Measurements from ENCODE around the gene TTLL11.
"Not testable (repeated sequence)": the region's sequence is repeated elsewhere in the genome, so short reads cannot be mapped to it uniquely, and the experiment has no call there.

The TTLL11 gene

GRCh38 chr9:121895818-121896544 lies 197.1 kb downstream of the TTLL11 start:
- TF ChIP-seq CTCF (conservative IDR thresholded peaks at IDR 0.05; ENCODE audit: low read depth, low read length): no peak
- no peak for DNase-seq (ENCODE audit: low read depth)
- no peak overlapping the region for H3K4me3 ChIP-seq (ENCODE audit: low read length)

- TF ChIP-seq CTCF (conservative IDR thresholded peaks at IDR 0.05; ENCODE audit: low read depth, low read length): no peak
- DNase-seq (ENCODE audit: low read depth): no peak
- H3K4me3 ChIP-seq (ENCODE audit: low read length): no peak overlapping the region
Observed at GRCh38 chr9:121895358-121895757, 197.8 kb downstream of the TTLL11 start.

GRCh38 chr9:121894380-121894779 lies 198.7 kb downstream of the TTLL11 start:
- not testable (repeated sequence) for DNase-seq (ENCODE audit: low read depth)

GRCh38 chr9:121893786-121894185 lies 199.3 kb downstream of the TTLL11 start:
- H3K4me3 ChIP-seq (ENCODE audit: low read length): no peak overlapping the region
- DNase-seq (ENCODE audit: low read depth): no peak
- TF ChIP-seq CTCF (conservative IDR thresholded peaks at IDR 0.05; ENCODE audit: low read depth, low read length): no peak

More at GRCh38 chr9:121894380-121894779, 198.7 kb downstream of the TTLL11 start:
- not testable (repeated sequence) for H3K4me3 ChIP-seq (ENCODE audit: low read length)

GRCh38 chr9:121892706-121893105 lies 200.4 kb downstream of the TTLL11 start:
- H3K4me3 ChIP-seq (ENCODE audit: low read length): no peak overlapping the region
- TF ChIP-seq CTCF (conservative IDR thresholded peaks at IDR 0.05; ENCODE audit: low read depth, low read length): no peak
- no peak for DNase-seq (ENCODE audit: low read depth)

- no peak overlapping the region for H3K4me3 ChIP-seq (ENCODE audit: low read length)
- TF ChIP-seq CTCF (conservative IDR thresholded peaks at IDR 0.05; ENCODE audit: low read depth, low read length): no peak
- no peak for DNase-seq (ENCODE audit: low read depth)
Observed at GRCh38 chr9:121890746-121891145, 202.4 kb downstream of the TTLL11 start.

GRCh38 chr9:121889990-121890563 lies 203.0 kb downstream of the TTLL11 start:
- no peak overlapping the region for H3K4me3 ChIP-seq (ENCODE audit: low read length)
- TF ChIP-seq CTCF (conservative IDR thresholded peaks at IDR 0.05; ENCODE audit: low read depth, low read length): no peak
- DNase-seq (ENCODE audit: low read depth): no peak

Measured in retinal pigment epithelial cell (primary cell).